GM15510 (cell line): Measurements from ENCODE around the gene HAUS8.

Source experiments
- POLR2A ChIP-seq: IDR thresholded peaks from 3 replicates; pipeline ENCODE4 v1.6.1; 2011; ENCODE audit warnings: borderline replicate concordance; ENCODE audit not compliant: insufficient read length; ENCODE audit errors: extremely low read depth

Gene HAUS8

DNA sequence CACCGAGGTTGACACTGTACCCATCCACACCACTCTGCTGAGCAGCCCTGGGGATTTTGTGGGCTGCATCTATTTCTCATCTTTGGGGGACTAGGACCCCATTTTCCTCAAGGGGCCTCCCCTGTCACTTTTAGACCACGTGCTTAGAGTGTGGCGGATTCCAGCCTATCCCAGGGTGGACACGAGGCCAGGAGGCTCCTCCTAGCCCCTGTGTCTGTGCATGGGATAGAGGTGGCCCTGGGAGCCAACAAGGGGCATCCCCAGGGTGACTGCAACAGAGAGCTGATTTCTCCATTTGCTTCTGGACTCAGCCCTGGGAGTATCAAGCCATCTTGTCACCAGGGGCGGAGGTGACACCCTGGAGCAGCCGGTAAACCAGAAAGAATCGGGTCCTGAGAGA is 72.8 kb downstream of the HAUS8 start:
- TF ChIP-seq POLR2A, result no peak

GRCh38 chr19:17001603-17002183 is 73.6 kb downstream of the HAUS8 start:
- no peak for TF ChIP-seq POLR2A
